GM21390 (cell line): ENCODE data around the gene NLK.
"Not testable (repeated sequence)": the region's sequence is repeated elsewhere in the genome, so short reads cannot be mapped to it uniquely, and the experiment has no call there.

ENCODE experiments used
- ATAC-seq: cut with Tn5 transposase; IDR thresholded peaks from one replicate; pipeline ENCODE4 v1.9.1; 2021; ENCODE audit not compliant: unreplicated experiment

NLK gene

GRCh38 chr17:28042657-28042720, at the start of gene NLK:
TSS of gene NLK (plus strand) at chr17:28042677. CDS start at chr17:28042874, 197 bp downstream.
- no peak for ATAC-seq

GRCh38 chr17:27993161-27993695, 49.2 kb upstream of the NLK start:
- ATAC-seq = no peak

- ATAC-seq = no peak
These were observed 48.7 kb upstream of the NLK start for GRCh38 chr17:27993723-27994310.

GRCh38 chr17:27994586-27994985, 47.9 kb upstream of the NLK start:
- no peak for ATAC-seq

- ATAC-seq = no peak
These were observed 46.9 kb upstream of the NLK start for GRCh38 chr17:27995554-27995953.

- ATAC-seq = no peak
These were observed 46.1 kb upstream of the NLK start for GRCh38 chr17:27996202-27997043.

- no peak for ATAC-seq
These were observed 45.5 kb upstream of the NLK start for GRCh38 chr17:27997044-27997401.

- no peak for ATAC-seq
These were observed 45.0 kb upstream of the NLK start for GRCh38 chr17:27997522-27997921.

GRCh38 chr17:28001149-28001548, 41.3 kb upstream of the NLK start:
- ATAC-seq = no peak

- no peak for ATAC-seq
These were observed 38.1 kb upstream of the NLK start for GRCh38 chr17:28004344-28004743.

GRCh38 chr17:28007925-28008324, 34.6 kb upstream of the NLK start:
- ATAC-seq = not testable (repeated sequence)

- ATAC-seq = no peak
These were observed 34.0 kb upstream of the NLK start for GRCh38 chr17:28008513-28008912.

- no peak for ATAC-seq
These were observed 32.1 kb upstream of the NLK start for GRCh38 chr17:28010406-28010805.

- ATAC-seq = no peak
These were observed 23.9 kb upstream of the NLK start for GRCh38 chr17:28018439-28019070.

- no peak for ATAC-seq
These were observed 22.0 kb upstream of the NLK start for GRCh38 chr17:28020515-28020914.

GRCh38 chr17:28029044-28029443, 13.4 kb upstream of the NLK start:
- ATAC-seq = no peak

- ATAC-seq = no peak
These were observed 12.1 kb upstream of the NLK start for GRCh38 chr17:28030386-28030785.

- no peak for ATAC-seq
These were observed 11.3 kb upstream of the NLK start for GRCh38 chr17:28031174-28031573.

GRCh38 chr17:28033972-28034714, 8.3 kb upstream of the NLK start:
- no peak for ATAC-seq

GRCh38 chr17:28035452-28035851, 7.0 kb upstream of the NLK start:
- not testable (repeated sequence) for ATAC-seq

- not testable (repeated sequence) for ATAC-seq
These were observed 6.6 kb upstream of the NLK start for GRCh38 chr17:28035884-28036283.

- ATAC-seq = no peak
These were observed 3.7 kb upstream of the NLK start for GRCh38 chr17:28038802-28039201.
